Thyroid gland (tissue), 4 donors: ENCODE results near the gene GRIA1. TPM values are rescaled to one million over a fixed set of nuclear protein-coding genes. Genes with fewer than 3 reads are reported as not detected.

Experiments used
- DNase-seq, 2 donors: peaks; one replicate each; pipeline ENCODE4 v3.0.0-alpha.2; 2019
- H3K27ac ChIP-seq, 3 donors: fragments of 200-600 bp; sonication (generic); 1 replicate in 2 of 3; 2 replicates in 1 of 3; pipeline ENCODE4 v1.5.1; 2016 to 2019; ENCODE audit warnings: mild to moderate bottlenecking in 1 of 3, moderate library complexity in 1 of 3
- H3K27me3 ChIP-seq: fragments of 200-600 bp; sonication (generic); one replicate; pipeline ENCODE4 v1.5.1; 2019
- H3K36me3 ChIP-seq, 2 donors: fragments of 200-600 bp; sonication (generic); one replicate each; pipeline ENCODE4 v1.5.1; 2016 to 2019
- H3K4me1 ChIP-seq, 2 donors: fragments of 200-600 bp; sonication (generic); one replicate each; pipeline ENCODE4 v1.5.1; 2017 to 2019
- H3K4me3 ChIP-seq, 3 donors: fragments of 200-600 bp; sonication (generic); replicated peaks in 1 of 3; 1 replicate in 2 of 3; 2 replicates in 1 of 3; pipeline ENCODE4 v1.5.1; 2016; ENCODE audit warnings: mild to moderate bottlenecking in 1 of 3
- H3K9me3 ChIP-seq: fragments of 200-600 bp; sonication (generic); one replicate; pipeline ENCODE4 v1.5.1; 2017
- POLR2A ChIP-seq, 2 donors: fragments of 450-650 bp; IDR thresholded peaks; one replicate each; pipeline ENCODE4 v1.6.1; 2017; ENCODE audit warnings: antibody characterized with exemption in 2 of 2, mild to moderate bottlenecking in 2 of 2, moderate library complexity in 1 of 2
- WGBS, 2 donors: methylation state at CpG; one replicate each; pipeline ENCODE4 v1.1.5; 2017; 5-methylcytosine and 5-hydroxymethylcytosine counted together
- intact Hi-C: fragments of 100-400 bp; cut with DNase I; formaldehyde crosslinking; loops from one replicate; pipeline ENCODE4 v1.15.1; 2023
- total RNA-seq, 4 donors: library from RNA; depleted of rRNA; stranded (reverse); fragments of >200 nt; gene quantifications; one replicate each; pipeline ENCODE4 v1.2.3, GENCODE V29; 2016
- TF ChIP-seq, protein P1 (sequence below), 6 experiments: fragments of 200-600 bp in 3 of 6; fragments of 450-650 bp in 3 of 6; sonication (generic) in 3 of 6; IDR thresholded peaks; one replicate each; pipeline ENCODE4 v1.5.1; 2016 to 2019; ENCODE audit warnings: antibody characterized with exemption in 6 of 6, mild to moderate bottlenecking in 2 of 6, inconsistent platforms in 1 of 6, moderate library complexity in 1 of 6

GRIA1 gene
- total RNA-seq, 4 donors from 2014 or later: 0.21 to 2.6 (median 0.79) TPM

DNA sequence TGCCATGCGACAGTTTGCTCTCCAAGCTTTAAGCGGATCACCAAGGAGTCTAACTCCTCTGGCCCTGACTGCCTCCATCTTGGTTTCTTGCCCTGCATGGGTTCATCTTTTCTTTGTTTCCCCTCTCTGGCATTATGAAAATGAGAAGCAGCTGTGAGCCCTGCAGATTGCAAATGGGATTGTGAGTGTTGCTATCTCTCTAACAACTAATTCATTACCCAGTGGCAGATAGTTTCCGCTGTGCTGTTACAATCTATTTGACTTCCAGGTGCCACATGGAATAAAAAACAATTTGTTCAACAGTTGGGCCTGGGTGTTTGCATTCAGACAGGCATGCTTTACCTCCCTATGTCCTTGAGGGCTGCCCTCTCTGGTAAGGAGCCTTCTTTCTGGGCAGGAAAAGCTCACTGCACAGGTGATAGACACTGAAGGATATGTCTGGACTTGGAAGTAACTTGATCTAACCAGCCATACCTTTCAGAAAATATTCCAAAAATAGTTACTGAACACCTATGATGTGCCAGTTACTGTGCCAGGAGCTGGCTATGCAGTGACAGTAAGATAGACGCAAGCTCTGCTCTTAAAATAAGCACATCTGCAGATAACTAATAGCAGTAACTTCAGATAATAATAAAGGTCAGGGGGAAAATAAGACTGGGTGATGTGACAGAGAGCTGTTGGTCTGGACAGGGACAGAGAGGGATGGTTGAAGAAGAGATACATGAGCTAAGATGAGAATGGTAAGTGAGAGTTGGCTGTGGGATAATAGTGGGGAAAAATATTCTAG is 40.1 kb downstream of the GRIA1 start:
- TF ChIP-seq, protein P1, sequence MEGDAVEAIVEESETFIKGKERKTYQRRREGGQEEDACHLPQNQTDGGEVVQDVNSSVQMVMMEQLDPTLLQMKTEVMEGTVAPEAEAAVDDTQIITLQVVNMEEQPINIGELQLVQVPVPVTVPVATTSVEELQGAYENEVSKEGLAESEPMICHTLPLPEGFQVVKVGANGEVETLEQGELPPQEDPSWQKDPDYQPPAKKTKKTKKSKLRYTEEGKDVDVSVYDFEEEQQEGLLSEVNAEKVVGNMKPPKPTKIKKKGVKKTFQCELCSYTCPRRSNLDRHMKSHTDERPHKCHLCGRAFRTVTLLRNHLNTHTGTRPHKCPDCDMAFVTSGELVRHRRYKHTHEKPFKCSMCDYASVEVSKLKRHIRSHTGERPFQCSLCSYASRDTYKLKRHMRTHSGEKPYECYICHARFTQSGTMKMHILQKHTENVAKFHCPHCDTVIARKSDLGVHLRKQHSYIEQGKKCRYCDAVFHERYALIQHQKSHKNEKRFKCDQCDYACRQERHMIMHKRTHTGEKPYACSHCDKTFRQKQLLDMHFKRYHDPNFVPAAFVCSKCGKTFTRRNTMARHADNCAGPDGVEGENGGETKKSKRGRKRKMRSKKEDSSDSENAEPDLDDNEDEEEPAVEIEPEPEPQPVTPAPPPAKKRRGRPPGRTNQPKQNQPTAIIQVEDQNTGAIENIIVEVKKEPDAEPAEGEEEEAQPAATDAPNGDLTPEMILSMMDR (IDR thresholded peaks at IDR 0.05): no peak
- TF ChIP-seq POLR2A (IDR thresholded peaks at IDR 0.05): no peak
- Histone ChIP-seq H3K9me3 (no peaks in the 10 kb centered on the region), H3K27me3 (no peaks in the 10 kb centered on the region), H3K36me3 (no peaks in the 10 kb centered on the region), H3K27ac (no peak overlapping the region), H3K4me3 (no peak overlapping the region), H3K4me1 (no peaks in the 10 kb centered on the region)
- intact Hi-C loops: no loop called here
- 90 to 92% methylated on average over 4 of the region's 4 CpGs for WGBS, 2 donors
- DNase-seq: no peak

DNA sequence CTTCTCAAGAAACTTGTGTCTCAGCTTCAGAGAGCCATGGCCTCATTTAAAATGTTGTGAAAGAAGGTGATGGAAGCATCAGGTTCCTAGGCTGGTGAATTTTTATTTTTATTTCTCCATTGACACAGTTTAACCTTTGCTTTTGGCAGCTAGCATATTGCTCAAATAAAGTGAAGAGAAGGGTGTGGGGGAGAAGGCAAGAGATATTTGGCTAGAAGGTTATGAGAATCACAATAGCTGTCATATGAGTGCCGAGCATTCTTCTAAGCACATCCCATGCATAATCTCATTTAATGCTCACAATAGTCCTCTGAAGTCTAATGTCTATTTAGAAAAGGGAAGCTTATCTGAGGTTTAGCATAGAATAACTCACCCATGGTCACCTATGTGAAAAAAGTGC is 43.1 kb downstream of the GRIA1 start:
- H3K36me3 ChIP-seq: no peaks in the 10 kb centered on the region
- TF ChIP-seq POLR2A (IDR thresholded peaks at IDR 0.05): no peak
- TF ChIP-seq, protein P1 (IDR thresholded peaks at IDR 0.05): no peak

DNA sequence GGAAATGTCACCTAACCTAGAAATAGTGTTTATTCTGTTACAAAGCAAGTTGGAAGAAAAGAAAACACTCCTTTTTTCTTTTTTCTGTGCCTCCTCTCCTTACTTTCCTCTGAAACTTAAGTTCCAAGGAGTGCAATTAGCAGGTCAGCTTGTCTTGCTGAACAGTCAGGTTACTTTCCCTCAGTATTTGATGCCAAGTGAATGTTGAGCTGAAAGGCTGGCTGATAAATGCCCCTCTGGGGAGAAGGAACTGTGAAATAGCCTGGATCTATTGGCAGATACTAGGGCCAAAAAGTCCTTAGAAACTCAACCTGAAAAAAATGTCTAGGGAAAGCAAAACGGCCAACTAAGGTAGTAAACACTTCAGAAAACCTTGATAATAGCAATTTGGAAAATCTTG is 43.6 kb downstream of the GRIA1 start:
- TF ChIP-seq POLR2A (IDR thresholded peaks at IDR 0.05): no peak
- TF ChIP-seq, protein P1 (IDR thresholded peaks at IDR 0.05): no peak
- intact Hi-C loops: no loop called here
- Histone ChIP-seq H3K4me1 (no peaks in the 10 kb centered on the region), H3K27ac (no peak overlapping the region), H3K27me3 (no peaks in the 10 kb centered on the region), H3K4me3 (no peak overlapping the region), H3K36me3 (no peaks in the 10 kb centered on the region), H3K9me3 (no peaks in the 10 kb centered on the region)
- 28 to 33% methylated on average over 1 of the region's 1 CpG for WGBS, 2 donors
- DNase-seq: no peak

More for the DNA sequence above, 43.1 kb downstream of the GRIA1 start:
- intact Hi-C loops: no loop called here
- H3K4me3 ChIP-seq: no peak overlapping the region
- no peaks in the 10 kb centered on the region for H3K27me3 ChIP-seq
- no peak overlapping the region for H3K27ac ChIP-seq
- DNase-seq: no peak
- WGBS, 2 donors: 90 to 97% methylated on average over 1 of the region's 1 CpG
- no peaks in the 10 kb centered on the region for H3K9me3 ChIP-seq
- H3K4me1 ChIP-seq: no peaks in the 10 kb centered on the region

DNA sequence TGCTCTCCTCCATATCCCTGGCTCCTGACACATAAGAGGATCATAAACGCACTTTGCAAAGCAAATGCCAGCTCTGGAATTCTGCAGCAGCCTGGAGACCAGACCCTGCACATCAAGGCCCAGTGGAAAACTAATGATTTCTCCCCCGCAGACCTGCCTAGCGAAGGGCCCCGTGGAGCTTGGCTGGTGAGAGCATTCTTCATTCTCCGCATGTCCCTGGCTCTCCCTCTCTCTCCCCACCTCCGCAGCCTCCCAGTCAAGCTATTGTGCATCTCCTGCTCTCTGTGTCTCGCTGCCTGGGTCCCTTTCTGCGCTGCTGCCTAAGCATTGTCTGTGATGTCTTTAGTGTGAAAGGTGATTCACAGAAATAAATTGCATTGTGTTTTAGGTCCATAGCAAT is 46.7 kb downstream of the GRIA1 start:
- intact Hi-C loops: no loop called here
- Histone ChIP-seq H3K27ac (no peak overlapping the region), H3K4me3 (no peak overlapping the region), H3K27me3 (no peaks in the 10 kb centered on the region), H3K36me3 (no peaks in the 10 kb centered on the region), H3K9me3 (no peaks in the 10 kb centered on the region), H3K4me1 (no peaks in the 10 kb centered on the region)
- TF ChIP-seq, protein P1 (IDR thresholded peaks at IDR 0.05): no peak
- no peak for TF ChIP-seq POLR2A (IDR thresholded peaks at IDR 0.05)
- no peak for DNase-seq
- WGBS, 2 donors: 82 to 88% methylated on average over 8 of the region's 8 CpGs

DNA sequence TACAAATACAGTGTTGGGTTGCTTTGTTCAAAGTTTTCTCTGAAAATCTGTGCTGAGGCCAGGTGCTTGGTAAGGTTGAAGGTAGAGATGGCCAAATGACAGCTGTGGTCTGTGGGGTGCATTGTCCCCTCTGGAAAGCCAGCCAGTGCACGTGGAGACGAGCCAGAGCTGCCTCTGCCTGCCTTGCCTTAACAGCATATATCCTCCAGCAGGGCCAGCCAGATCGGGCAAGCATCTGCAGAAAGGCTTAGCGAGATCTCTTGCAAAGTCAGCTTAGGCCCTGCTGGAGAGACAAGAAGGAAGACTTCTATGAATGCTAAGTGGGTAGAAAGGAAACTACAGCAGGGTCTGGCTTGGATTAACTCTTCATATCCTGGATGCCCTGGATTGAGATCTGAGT is 49.5 kb downstream of the GRIA1 start:
- no peaks in the 10 kb centered on the region for H3K9me3 ChIP-seq
- intact Hi-C loops: no loop called here
- H3K4me1 ChIP-seq: no peaks in the 10 kb centered on the region
- DNase-seq: no peak
- 48 to 51% methylated on average over 4 of the region's 4 CpGs for WGBS, 2 donors
- no peaks in the 10 kb centered on the region for H3K27me3 ChIP-seq
- no peaks in the 10 kb centered on the region for H3K36me3 ChIP-seq
- no peak overlapping the region for H3K4me3 ChIP-seq
- TF ChIP-seq POLR2A (IDR thresholded peaks at IDR 0.05): no peak
- TF ChIP-seq, protein P1 (IDR thresholded peaks at IDR 0.05): no peak
- no peak overlapping the region for H3K27ac ChIP-seq
